Adrenal gland (tissue), 12 donors: ENCODE results near the gene STXBP2. TPM values are rescaled to one million over a fixed set of nuclear protein-coding genes. Genes with fewer than 3 reads are reported as not detected.
A peak's percentile ranks its signal among the peaks of the same experiment; 100 is the strongest.

Experiments used
- DNase-seq, 7 donors: peaks; one replicate each; pipeline ENCODE4 v3.0.0-alpha.2; 2019 to 2020
- H3K27ac ChIP-seq, 5 donors: fragments of 200-600 bp; sonication (generic) in 4 of 5; 1 replicate in 3 of 5; 2 replicates in 2 of 5; pipeline versions ENCODE4 v1.5.1 to v1.8.0; 2016 to 2020; ENCODE audit warnings: mild to moderate bottlenecking in 1 of 5
- H3K27me3 ChIP-seq: fragments of 200-600 bp; 2 replicates; pipeline ENCODE4 v1.8.0; 2021
- H3K36me3 ChIP-seq, 2 donors: fragments of 200-600 bp; replicated peaks in 1 of 2; 1 replicate in 1 of 2; 2 replicates in 1 of 2; pipeline versions ENCODE4 v1.5.1 to v1.8.0; 2018 to 2022
- H3K4me1 ChIP-seq, 2 donors: fragments of 200-600 bp; replicated peaks in 1 of 2; 1 replicate in 1 of 2; 2 replicates in 1 of 2; pipeline versions ENCODE4 v1.5.1 to v1.8.0; 2018 to 2021
- H3K4me3 ChIP-seq, 4 donors: fragments of 200-600 bp; sonication (generic) in 3 of 4; one replicate each; pipeline ENCODE4 v1.5.1; 2016 to 2018
- H3K9me3 ChIP-seq, 3 donors: fragments of 200-600 bp; sonication (generic) in 1 of 3; replicated peaks in 1 of 3; 1 replicate in 2 of 3; 2 replicates in 1 of 3; pipeline versions ENCODE4 v1.5.1 to v1.8.0; 2016 to 2021
- CTCF ChIP-seq, 6 experiments: fragments of 450-650 bp in 4 of 6; fragments of 200-600 bp in 2 of 6; sonication (generic) in 1 of 6; IDR thresholded peaks; 1 replicate in 5 of 6; 2 replicates in 1 of 6; pipeline versions ENCODE4 v1.5.1 to v1.8.0; 2016 to 2021; ENCODE audit warnings: antibody characterized with exemption in 6 of 6, mild to moderate bottlenecking in 2 of 6, moderate library complexity in 1 of 6
- POLR2A ChIP-seq, 2 donors: fragments of 450-650 bp; IDR thresholded peaks; one replicate each; pipeline ENCODE4 v1.6.1; 2017; ENCODE audit warnings: antibody characterized with exemption in 2 of 2, mild to moderate bottlenecking in 2 of 2, moderate library complexity in 1 of 2
- WGBS, 4 donors: extraction: QIAGEN DNeasy Blood & Tissue Kit in 2 of 4; methylation state at CpG; one replicate each; pipeline versions ENCODE4 v1.1.5 to v1.1.7; 2013 to 2017; 5-methylcytosine and 5-hydroxymethylcytosine counted together
- intact Hi-C, 2 donors: fragments of 100-400 bp; cut with DNase I; formaldehyde crosslinking; loops; one replicate each; pipeline versions ENCODE4 v1.14.1 to v1.15.0; 2022 to 2023
- polyA plus RNA-seq, 3 donors: library from polyadenylated mRNA; stranded (reverse); fragments of 200-250 nt in 2 of 3; fragments of 350-450 nt in 1 of 3; fragmentation: Illumina TruSeq in 1 of 3; extraction: RNeasy Lipid Tissue Mini Kit (QIAGEN cat#74804) in 1 of 3; gene quantifications; one replicate each; pipeline ENCODE4 v1.2.3, GENCODE V29; 2013 to 2014
- total RNA-seq, 9 donors: library from RNA; depleted of rRNA in 4 of 9; stranded (reverse); fragments of >200 nt in 4 of 9; fragments of 120-200 nt in 1 of 9; fragmentation: NEBNext Ultra II Directional in 1 of 9; extraction: Animal tissue kit (Norgen Biotek cat#: 25700) in 1 of 9; gene quantifications; one replicate each; pipeline versions ENCODE4 v1.1.0 to v1.2.4, GENCODE V29; 2013 to 2023
- donor health status: healthy with polysubstance abuse.
- donor health status: Bipolar disorder and iron deficiency.
- donor health status: DM: yes; HTN: yes; CAD: no.
- donor health status: DM: no; HTN: no; CAD: no.
- donor health status: DM: no; HTN: no; CAD: no.
- donor health status: DM: yes; HTN: yes; CAD: no.

Gene STXBP2
- total and polyA plus RNA-seq, 12 donors: 12.2 to 121 (median 40.3) TPM

- Histone ChIP-seq H3K36me3 (peaks cover 0 to 21% of the 10 kb centered on the region in 2 donors), H3K4me3 (peak overlapping the region; percentile 85 to 98 (median 90)), H3K27me3 (no peaks in the 10 kb centered on the region), H3K4me1 (peaks cover 3 to 13% of the 10 kb centered on the region in 2 donors), H3K27ac (peak overlapping the region in 4 of 5 donors; percentile 59 to 90 (median 78)), H3K9me3 (no peaks in the 10 kb centered on the region)
- TF ChIP-seq POLR2A (IDR thresholded peaks at IDR 0.05) (no peak), CTCF (IDR thresholded peaks at IDR 0.05) (peak; percentile 49 to 71 (median 60))
- peak; percentile 82 to 92 (median 90) for DNase-seq
- intact Hi-C loops: loop anchor here (10.0 kb wide), 2 partner anchors 113 to 327 kb away; no protein-coding TSS in a partner anchor
- whole genome bisulfite sequencing, 4 donors: 3 to 14% (median 6%) methylated on average over 29 to 43 of the region's 43 CpGs
These were observed 44.6 kb downstream of the STXBP2 start for GRCh38 chr19:7681340-7682174.

GRCh38 chr19:7682175-7682855 lies 45.4 kb downstream of the STXBP2 start:
- Histone ChIP-seq H3K4me3 (peak overlapping the region in 1 of 4 donors; percentile 93), H3K27ac (peak overlapping the region in 1 of 5 donors; percentile 90), H3K27me3 (no peaks in the 10 kb centered on the region), H3K36me3 (peaks cover 0 to 21% of the 10 kb centered on the region in 2 donors), H3K9me3 (no peaks in the 10 kb centered on the region), H3K4me1 (peaks cover 3 to 13% of the 10 kb centered on the region in 2 donors)
- DNase-seq: no peak
- intact Hi-C loops: loop anchor here (10.0 kb wide), 2 partner anchors 112 to 328 kb away; no protein-coding TSS in a partner anchor
- no peak for TF ChIP-seq POLR2A (IDR thresholded peaks at IDR 0.05)
- TF ChIP-seq CTCF (IDR thresholded peaks at IDR 0.05): no peak
- 77 to 89% (median 82%) methylated on average over 31 to 74 of the region's 74 CpGs for WGBS, 4 donors

- DNase-seq: no peak
- H3K4me3 ChIP-seq: no peak overlapping the region
- H3K27ac ChIP-seq: no peak overlapping the region
- no peak for TF ChIP-seq POLR2A (IDR thresholded peaks at IDR 0.05)
- no peak for TF ChIP-seq CTCF (IDR thresholded peaks at IDR 0.05)
- WGBS, 4 donors: 36 to 43% (median 42%) methylated on average over 17 to 19 of the region's 19 CpGs
- H3K36me3 ChIP-seq: peaks cover 0 to 21% of the 10 kb centered on the region in 2 donors
- H3K27me3 ChIP-seq: no peaks in the 10 kb centered on the region
- H3K9me3 ChIP-seq: no peaks in the 10 kb centered on the region
- peaks cover 3 to 13% of the 10 kb centered on the region in 2 donors for H3K4me1 ChIP-seq
- intact Hi-C loops: loop anchor here (10.0 kb wide), 2 partner anchors 109 to 331 kb away; no protein-coding TSS in a partner anchor
These were observed 48.9 kb downstream of the STXBP2 start for GRCh38 chr19:7685546-7686445.
